Body of pancreas (tissue), 4 donors: ENCODE results near the gene NEDD4L.

Experiments used
- CTCF ChIP-seq, 7 experiments: fragments of 450-650 bp in 4 of 7; fragments of 200-600 bp in 3 of 7; sonication (generic) in 3 of 7; IDR thresholded peaks; one replicate each; pipeline ENCODE4 v1.5.1; 2016 to 2019; ENCODE audit warnings: antibody characterized with exemption in 7 of 7
- POLR2A ChIP-seq, 3 donors: fragments of 450-650 bp; IDR thresholded peaks; one replicate each; pipeline ENCODE4 v1.6.1; 2016; ENCODE audit warnings: antibody characterized with exemption in 3 of 3, mild to moderate bottlenecking in 2 of 3

DNA sequence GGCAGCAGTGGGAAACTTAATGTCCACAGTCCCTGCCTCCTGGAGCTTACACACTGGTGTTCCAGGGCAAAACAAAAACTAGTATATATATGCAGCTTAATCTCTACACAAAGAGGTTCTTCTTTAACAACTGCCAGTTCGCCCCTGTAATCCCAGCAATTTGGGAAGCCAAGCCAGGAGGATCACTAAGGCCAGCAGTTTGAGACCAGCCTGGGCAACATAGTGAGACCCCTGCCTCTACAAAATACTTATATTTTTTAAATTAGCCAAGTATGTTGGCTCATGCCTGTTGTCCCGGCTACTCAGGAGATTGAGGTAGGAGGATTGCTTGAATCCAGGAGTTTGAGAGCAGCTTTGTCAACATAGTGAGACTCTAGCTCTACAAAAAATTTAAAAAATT lies 17.2 kb upstream of the NEDD4L start:
- TF ChIP-seq CTCF (IDR thresholded peaks at IDR 0.05): no peak
- no peak for TF ChIP-seq POLR2A (IDR thresholded peaks at IDR 0.05)
